Forelimb muscle (tissue), 1 donor: ENCODE measurements around the gene CHST9. TPM values are rescaled to one million over a fixed set of nuclear protein-coding genes. Genes with fewer than 3 reads are reported as not detected.
"Not testable (repeated sequence)": the region's sequence is repeated elsewhere in the genome, so short reads cannot be mapped to it uniquely, and the experiment has no call there.

Experiments used
- DNase-seq: peaks from one replicate; pipeline ENCODE4 v3.0.0-alpha.2; 2013; ENCODE audit warnings: low read depth
- polyA plus RNA-seq: library from polyadenylated mRNA; unstranded; fragments of 120-200 nt; gene quantifications from one replicate; pipeline ENCODE4 v1.2.1, GENCODE V29; 2013; ENCODE audit not compliant: insufficient read length

Gene CHST9
- polyA plus RNA-seq, 1 donor = 0.23 TPM

DNA sequence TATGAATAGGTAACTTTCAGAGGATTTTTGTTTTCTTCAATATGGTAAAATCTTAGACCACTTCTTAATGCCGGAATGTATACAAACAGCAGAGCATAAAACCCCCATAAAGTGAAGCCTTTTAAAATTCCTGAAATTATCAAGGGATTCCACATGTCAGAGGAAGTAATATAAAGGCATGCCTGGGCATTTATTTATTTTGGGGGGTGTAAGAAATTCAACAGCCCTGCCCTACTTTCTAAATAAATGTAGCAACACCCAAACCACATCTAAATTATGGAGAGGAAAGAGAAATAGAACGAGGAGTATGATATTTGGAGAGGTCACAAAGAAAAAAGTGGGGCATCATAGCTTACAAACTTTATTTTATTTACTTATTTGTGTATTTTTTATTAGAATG, 9.9 kb downstream of the CHST9 start:
- no peak for DNase-seq

DNA sequence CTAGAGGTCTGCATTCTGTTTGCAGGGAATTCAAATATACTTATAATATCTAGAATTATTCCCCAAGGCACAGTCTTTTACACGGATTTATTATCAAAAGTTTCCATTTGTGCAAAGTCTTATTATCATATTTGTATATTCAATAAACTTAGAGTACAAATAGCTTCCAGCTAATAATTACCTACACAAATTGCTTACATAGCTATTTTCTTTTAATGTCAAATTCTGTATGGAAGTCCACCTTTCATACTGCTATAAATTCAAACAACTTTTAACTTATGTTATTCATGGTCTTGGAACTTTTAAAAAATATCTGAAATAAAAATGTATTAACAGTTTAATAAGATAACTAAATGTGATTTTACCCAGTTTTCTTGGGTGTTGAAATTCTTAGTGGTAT, 13.1 kb downstream of the CHST9 start:
- no peak for DNase-seq

DNA sequence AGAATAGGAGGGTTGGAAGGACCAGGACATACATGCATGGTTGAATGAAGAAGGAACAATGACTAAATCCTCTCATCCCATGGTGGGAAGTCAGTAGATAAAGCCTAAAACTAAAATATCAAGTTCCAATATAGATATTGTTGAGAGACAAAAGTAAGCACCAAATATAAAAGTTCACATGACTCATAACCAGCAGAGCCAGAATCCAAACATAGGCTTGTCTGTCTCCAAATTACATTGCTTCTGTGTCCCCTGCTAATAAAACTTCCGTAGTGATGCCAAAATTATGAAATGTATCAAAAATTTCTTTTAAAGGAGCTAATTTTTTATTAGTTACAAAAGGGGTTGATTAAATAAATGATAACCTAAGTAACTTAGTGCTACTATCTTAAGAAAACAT, 19.7 kb downstream of the CHST9 start:
- DNase-seq = no peak

GRCh38 chr18:27164905-27165304, 20.2 kb downstream of the CHST9 start:
- no peak for DNase-seq

DNA sequence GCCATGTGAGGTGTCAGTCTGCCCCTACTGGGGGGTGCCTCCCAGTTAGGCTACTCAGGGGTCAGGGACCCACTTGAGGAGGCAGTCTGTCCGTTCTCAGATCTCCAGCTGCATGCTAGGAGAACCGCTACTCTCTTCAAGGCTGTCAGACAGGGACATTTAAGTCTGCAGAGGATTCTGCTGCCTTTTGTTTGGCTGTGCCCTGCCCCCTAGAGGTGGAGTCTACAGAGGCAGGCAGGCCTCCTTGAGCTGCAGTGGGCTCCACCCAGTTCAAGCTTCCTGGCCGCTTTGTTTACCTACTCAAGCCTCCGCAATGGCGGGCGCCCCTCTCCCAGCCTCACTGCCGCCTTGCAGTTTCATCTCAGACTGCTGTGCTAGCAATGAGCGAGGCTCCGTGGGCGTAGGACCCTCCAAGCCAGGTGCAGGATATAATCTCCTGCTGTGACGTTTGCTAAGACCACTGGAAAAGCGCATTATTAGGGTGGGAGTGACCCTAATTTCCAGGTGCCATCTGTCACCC, 21.9 kb downstream of the CHST9 start:
- DNase-seq = not testable (repeated sequence)

DNA sequence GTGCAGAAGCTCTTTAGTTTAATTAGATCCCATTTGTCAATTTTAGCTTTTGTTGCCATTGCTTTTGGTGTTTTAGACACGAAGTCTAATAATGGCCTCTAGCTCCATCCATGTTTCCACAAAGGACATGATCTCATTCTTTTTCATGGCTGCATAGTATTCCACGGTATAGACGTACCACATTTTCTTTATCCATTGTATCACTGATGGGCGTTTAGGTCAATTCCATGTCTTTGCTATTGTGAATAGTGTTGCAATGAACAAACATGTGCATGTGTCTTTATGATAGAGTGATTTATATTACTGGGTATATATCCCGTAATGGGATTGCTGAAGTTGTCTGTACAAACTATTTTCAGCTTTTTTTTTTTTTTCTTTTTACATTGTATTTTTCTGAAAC, 35.9 kb downstream of the CHST9 start:
- not testable (repeated sequence) for DNase-seq

GRCh38 chr18:27144672-27145071, 40.4 kb downstream of the CHST9 start:
- no peak for DNase-seq

GRCh38 chr18:27143580-27144287, 41.4 kb downstream of the CHST9 start:
- DNase-seq = no peak

DNA sequence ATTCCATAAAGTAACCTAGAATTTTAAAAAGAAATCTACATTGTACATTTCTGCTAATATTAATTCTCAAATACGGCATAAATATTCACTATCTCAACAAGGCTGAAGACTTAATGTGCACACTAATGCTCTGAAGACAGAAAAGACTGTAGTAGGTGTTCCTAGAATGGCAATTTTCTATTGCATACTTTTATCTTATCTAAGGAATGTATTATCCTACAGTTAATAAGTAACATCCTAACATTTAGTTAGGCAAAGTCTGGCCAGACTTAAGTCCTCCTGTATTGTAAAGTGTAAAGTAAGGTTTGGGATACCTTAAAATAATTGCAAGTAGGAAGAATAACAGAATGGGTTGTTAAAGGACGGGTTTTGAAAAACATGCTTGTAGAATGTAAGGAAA, 42.2 kb downstream of the CHST9 start:
- DNase-seq = no peak

GRCh38 chr18:27141876-27142275, 43.2 kb downstream of the CHST9 start:
- no peak for DNase-seq

DNA sequence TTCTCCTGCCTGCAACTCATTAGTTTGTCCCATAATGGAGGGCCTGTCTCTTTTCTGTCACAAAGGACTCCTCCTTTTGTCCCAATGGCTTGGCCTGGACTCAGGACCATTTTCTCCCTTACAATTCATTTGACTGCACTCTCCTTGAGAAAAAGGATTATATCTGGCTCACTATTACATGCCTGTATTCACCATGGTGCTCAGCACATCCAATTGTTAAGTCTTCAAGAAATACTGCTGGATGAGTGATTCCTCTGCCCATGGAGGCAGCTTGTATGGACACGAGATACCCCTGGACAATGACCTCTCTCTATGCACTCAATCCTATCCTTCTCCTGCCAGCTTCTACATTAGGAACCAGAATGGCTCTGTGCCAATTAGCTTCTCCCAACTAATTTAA, 47.0 kb downstream of the CHST9 start:
- DNase-seq = no peak

DNA sequence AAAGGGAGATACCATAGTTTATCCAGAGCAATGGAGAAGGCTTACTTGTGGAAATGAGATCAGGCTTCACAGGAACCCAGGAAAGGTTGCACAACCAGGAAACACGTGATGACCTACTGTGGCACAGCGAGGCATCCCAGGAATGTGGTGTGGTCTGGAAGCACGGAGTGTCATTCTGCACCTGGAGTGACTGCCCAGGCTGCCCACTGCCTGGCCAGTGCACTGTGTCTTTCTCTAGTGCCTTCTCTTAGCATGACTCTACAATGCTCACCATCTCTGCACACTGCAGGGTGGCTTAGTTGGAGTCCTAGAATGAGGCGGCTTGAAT, 48.9 kb downstream of the CHST9 start:
- DNase-seq = no peak

DNA sequence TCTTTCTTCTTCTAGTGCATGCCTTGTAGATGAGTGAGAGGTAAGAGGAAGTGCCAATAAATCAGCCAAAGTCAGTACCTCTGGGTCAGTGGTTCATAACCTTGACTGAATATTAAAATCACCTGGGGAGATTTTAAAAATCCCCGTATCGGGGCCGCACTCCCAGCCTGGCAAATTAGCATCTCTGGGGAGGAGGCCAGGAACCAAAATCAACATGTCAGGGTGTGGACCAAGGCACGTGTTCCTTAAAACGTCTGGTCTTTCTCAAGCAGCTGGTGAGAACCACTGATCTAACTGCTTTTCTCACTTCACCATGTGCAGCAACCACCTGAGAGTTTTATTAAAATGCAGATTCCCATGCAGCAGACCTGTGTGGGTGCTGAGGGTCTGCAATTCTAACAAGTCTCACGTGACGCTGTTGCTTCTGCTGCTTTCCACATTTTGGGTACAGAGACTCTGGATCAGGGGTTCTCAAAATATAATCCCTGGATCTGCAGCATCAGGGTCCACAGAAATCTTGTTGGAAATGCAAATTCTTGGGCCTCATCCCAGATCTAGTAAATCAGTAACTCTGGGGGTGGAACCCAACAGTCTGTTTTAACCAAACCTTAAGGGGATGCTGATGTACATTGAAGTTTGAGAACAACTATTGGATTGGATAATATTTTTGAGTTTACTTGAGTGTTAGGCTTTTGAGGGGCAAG, 49.5 kb downstream of the CHST9 start:
- no peak for DNase-seq

DNA sequence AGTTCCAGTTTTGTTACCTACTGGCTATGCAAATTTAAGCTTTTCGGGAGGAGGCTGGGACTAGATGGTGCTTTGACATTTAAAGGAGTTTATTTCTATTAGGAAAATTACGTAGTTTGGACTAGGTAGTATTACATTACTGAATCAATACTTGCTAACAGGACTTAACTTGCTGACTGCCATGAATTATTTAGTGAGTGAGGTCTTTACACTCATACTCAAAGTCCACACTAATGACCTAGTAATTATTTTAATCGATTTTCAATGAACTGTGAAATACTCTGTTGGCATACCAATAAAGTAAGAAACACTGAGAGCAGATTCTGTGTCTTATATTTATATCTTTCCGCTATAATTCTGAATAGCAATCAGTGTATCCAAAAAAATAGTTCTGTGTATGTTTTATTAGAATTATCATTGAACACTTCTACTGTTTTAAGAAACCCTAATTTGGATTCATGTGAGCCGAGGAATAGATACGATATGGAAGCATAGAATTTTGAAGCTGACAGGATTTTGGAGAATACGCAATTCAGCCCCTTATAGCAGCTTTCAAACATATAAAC, 55.0 kb downstream of the CHST9 start:
- DNase-seq = no peak

DNA sequence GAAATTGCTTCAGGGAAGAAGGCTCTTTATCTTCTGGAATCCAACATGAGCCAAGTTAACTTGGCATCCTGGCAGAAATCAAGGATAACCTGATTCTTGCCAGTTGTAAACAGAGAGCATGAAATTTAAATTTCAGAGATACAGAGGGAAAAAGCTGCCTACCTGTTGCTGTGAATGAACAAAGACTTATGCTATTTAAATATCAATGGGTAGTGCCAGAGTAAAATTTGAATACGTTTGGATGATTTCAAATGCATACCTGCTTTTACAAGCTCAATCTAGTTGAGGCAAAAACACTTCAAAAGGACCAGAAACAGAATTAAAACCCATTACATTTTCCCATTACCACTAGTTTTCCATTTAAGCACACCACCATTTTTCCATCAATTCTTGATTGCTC, 60.9 kb downstream of the CHST9 start:
- no peak for DNase-seq

- DNase-seq = no peak
Observed at GRCh38 chr18:27121108-27121507, 64.0 kb downstream of the CHST9 start.

- DNase-seq = no peak
Observed at GRCh38 chr18:27120246-27120645, 64.9 kb downstream of the CHST9 start.

- DNase-seq = no peak
Observed at GRCh38 chr18:27118973-27119372, 66.1 kb downstream of the CHST9 start.

DNA sequence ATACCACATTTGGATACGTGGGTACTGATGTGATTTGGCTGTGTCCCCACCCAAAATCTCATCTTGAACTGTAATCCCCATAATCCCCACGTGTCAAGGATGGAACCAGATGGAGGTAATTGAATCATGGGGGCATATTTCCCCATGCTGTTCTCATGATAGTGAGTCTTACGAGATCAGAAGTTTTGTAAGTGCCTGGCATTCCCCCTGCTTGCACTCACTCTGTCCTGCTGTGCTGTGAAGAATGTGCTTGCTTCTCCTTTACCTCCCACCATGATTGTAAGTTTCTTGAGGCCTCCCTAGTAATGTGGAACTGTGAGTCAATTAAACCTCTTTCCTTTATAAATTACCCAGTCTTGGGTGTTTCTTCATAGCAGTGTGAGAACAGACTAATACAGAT, 70.3 kb downstream of the CHST9 start:
- no peak for DNase-seq

GRCh38 chr18:27113358-27113757, 71.8 kb downstream of the CHST9 start:
- DNase-seq = no peak

DNA sequence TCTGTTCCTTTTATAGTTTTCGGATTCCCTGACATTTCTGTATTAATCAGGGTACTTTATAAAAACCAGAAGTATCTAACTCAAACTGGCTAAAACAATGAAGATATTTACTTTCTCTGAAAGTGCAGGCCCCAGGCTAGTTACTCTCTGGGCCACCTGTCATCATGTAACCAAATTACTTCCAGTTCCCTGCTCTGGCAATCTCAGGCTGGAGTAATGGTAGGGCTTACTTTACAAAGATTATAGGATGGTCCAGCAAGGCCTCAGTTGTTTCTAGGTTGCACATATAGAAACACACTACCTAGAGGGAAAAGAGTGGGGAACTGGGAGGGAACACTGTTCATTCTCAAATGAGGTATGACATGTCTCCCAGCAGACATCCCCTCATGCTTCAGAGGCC, 74.8 kb downstream of the CHST9 start:
- DNase-seq = no peak

DNA sequence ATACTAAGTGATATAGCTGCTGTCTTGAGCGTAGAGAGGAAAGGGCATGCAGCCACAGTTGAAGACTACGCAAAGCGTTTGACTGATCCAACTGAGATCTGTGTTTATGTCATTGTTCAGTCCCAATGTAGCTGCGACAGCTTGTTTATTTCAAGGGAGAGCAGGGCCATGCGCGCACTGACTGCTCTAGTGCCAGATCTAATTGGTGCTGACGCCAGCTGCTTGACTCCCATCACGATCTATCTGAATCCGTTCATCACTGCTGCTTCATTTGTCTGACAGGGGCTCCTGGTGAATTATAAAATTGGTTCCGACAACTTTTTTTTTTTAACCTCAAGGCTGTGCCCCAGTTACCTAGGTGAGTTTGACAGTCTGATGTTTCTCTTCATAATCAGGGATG, 75.7 kb downstream of the CHST9 start:
- no peak for DNase-seq

DNA sequence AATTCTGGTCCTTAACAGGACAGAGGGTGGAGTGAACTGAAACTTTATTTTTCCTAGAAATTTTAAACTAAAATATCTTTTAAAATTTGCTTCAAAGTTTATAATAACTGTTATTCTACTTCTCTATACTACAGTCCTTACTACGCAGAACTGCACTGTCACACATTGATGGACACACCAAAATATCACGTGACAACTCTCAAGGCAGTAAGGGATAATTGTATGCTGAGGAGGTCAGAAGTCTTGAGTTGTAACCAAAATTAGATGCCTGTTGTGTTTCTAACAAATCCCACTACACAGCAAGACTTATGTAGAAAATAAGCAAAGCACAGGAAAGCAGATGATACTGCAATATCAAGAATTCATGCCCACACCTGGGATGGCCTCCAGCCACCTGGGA, 76.3 kb downstream of the CHST9 start:
- no peak for DNase-seq
